Cardiac muscle cell (in vitro differentiated cells and primary cell): Measurements from ENCODE around the gene AGAP9. TPM values are rescaled to one million over a fixed set of nuclear protein-coding genes. Genes with fewer than 3 reads are reported as not detected.
A peak's percentile ranks its signal among the peaks of the same experiment; 100 is the strongest.
"Not testable (repeated sequence)": the region's sequence is repeated elsewhere in the genome, so short reads cannot be mapped to it uniquely, and the experiment has no call there.

Source experiments
- DNase-seq, 2 donors: peaks; one replicate each; pipeline versions ENCODE4 v3.0.0 to v3.0.0-alpha.2; 2010 to 2017; ENCODE audit warnings: low read depth in 1 of 2, low spot score in 1 of 2
- H3K27ac ChIP-seq: fragments of 200-600 bp; sonication (generic); 2 replicates; pipeline ENCODE4 v1.5.1; 2016
- H3K27me3 ChIP-seq: fragments of 200-600 bp; sonication (generic); 2 replicates; pipeline ENCODE4 v1.6.0; 2016; ENCODE audit warnings: control low read depth
- H3K36me3 ChIP-seq: fragments of 200-600 bp; sonication (generic); 2 replicates; pipeline ENCODE4 v1.5.1; 2016; ENCODE audit warnings: control low read depth
- H3K4me1 ChIP-seq: fragments of 200-600 bp; sonication (generic); 2 replicates; pipeline ENCODE4 v1.8.1; 2017; ENCODE audit warnings: low read depth, mild to moderate bottlenecking, mixed run types
- H3K4me3 ChIP-seq: fragments of 200-600 bp; sonication (generic); 2 replicates; pipeline ENCODE4 v1.5.1; 2016; ENCODE audit warnings: mild to moderate bottlenecking
- H3K9me3 ChIP-seq: fragments of 200-600 bp; sonication (generic); 2 replicates; pipeline ENCODE4 v1.5.1; 2017; ENCODE audit warnings: low read depth, mild to moderate bottlenecking, control low read depth
- polyA plus RNA-seq: library from polyadenylated mRNA; unstranded; fragments of >200 nt; fragmentation: Nextera tagmentation; extraction: Ambion mirVana; gene quantifications from 2 replicates; pipeline ENCODE4 v1.2.1, GENCODE V29; 2016
- total RNA-seq: library from RNA; depleted of rRNA; stranded (reverse); fragments of >200 nt; gene quantifications from 2 replicates; pipeline ENCODE4 v1.2.3, GENCODE V29; 2016
- TF ChIP-seq, protein P1 (sequence below): IDR thresholded peaks from 2 replicates; pipeline ENCODE4 v1.5.1; 2012; ENCODE audit warnings: low read depth, mild to moderate bottlenecking, low read length

The AGAP9 gene
- total and polyA plus RNA-seq, 2 experiments from 2014 or later, result 5.3 to 14.9 TPM

DNA sequence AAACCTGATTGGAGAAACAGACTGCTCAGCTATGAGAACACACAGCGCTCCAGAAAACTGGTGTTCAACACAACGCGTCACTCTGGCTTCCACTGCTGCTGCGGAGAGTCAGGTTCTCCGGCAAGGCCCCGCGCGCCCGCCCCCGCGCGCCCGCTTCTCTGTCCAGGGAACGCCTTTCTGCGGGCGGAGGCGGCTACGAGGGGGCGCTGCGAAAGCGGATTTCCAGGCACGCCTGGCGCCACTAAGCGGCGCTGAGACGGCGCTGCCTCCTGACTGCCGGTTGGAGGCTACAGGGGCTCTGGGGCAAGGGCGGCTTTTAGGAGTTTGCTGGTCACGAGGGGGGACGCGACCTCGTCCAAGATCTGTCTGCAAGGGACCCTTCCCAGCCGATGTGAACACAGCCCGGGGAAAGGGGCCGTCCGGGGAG lies 62.2 kb downstream of the AGAP9 start:
- TF ChIP-seq, protein P1, sequence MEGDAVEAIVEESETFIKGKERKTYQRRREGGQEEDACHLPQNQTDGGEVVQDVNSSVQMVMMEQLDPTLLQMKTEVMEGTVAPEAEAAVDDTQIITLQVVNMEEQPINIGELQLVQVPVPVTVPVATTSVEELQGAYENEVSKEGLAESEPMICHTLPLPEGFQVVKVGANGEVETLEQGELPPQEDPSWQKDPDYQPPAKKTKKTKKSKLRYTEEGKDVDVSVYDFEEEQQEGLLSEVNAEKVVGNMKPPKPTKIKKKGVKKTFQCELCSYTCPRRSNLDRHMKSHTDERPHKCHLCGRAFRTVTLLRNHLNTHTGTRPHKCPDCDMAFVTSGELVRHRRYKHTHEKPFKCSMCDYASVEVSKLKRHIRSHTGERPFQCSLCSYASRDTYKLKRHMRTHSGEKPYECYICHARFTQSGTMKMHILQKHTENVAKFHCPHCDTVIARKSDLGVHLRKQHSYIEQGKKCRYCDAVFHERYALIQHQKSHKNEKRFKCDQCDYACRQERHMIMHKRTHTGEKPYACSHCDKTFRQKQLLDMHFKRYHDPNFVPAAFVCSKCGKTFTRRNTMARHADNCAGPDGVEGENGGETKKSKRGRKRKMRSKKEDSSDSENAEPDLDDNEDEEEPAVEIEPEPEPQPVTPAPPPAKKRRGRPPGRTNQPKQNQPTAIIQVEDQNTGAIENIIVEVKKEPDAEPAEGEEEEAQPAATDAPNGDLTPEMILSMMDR, result peak; percentile 46
- not testable (repeated sequence) for H3K9me3 ChIP-seq, H3K36me3 ChIP-seq, H3K27ac ChIP-seq, H3K4me1 ChIP-seq, H3K27me3 ChIP-seq, H3K4me3 ChIP-seq
- peak; percentile 71 to 84 for DNase-seq

GRCh38 chr10:47458466-47459154 lies 64.8 kb downstream of the AGAP9 start:
- no peaks in the 10 kb centered on the region for H3K27me3 ChIP-seq
- no peaks in the 10 kb centered on the region for H3K9me3 ChIP-seq
- no peak overlapping the region for H3K4me3 ChIP-seq
- H3K36me3 ChIP-seq, result no peaks in the 10 kb centered on the region
- no peak overlapping the region for H3K27ac ChIP-seq
- H3K4me1 ChIP-seq, result no peaks in the 10 kb centered on the region
- TF ChIP-seq, protein P1, result no peak
- DNase-seq, result peak in 1 of 2 donors; percentile 78

GRCh38 chr10:47457826-47458225 lies 65.6 kb downstream of the AGAP9 start:
- no peaks in the 10 kb centered on the region for H3K36me3 ChIP-seq
- no peaks in the 10 kb centered on the region for H3K9me3 ChIP-seq
- DNase-seq, result no peak
- no peaks in the 10 kb centered on the region for H3K27me3 ChIP-seq
- H3K4me1 ChIP-seq, result no peaks in the 10 kb centered on the region
- H3K4me3 ChIP-seq, result no peak overlapping the region
- H3K27ac ChIP-seq, result no peak overlapping the region
- TF ChIP-seq, protein P1, result no peak

DNA sequence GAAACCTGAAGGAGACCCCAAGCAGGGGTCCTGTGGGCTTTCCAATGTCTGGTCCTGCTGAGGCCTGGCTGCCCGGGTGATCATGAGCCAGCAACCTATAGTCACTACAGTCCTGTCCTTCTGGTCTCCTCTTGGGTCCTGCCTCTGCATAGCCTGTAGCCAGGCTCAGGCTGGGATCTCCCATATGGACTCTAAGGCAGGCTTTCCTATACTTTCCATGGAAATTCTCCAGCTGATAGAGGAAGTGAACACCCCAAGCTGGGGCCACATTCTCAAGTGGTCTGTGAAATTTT lies 66.0 kb downstream of the AGAP9 start:
- H3K27ac ChIP-seq, result no peak overlapping the region
- no peaks in the 10 kb centered on the region for H3K4me1 ChIP-seq
- no peak for DNase-seq
- no peak overlapping the region for H3K4me3 ChIP-seq
- TF ChIP-seq, protein P1, result no peak
- no peaks in the 10 kb centered on the region for H3K9me3 ChIP-seq
- H3K36me3 ChIP-seq, result no peaks in the 10 kb centered on the region
- no peaks in the 10 kb centered on the region for H3K27me3 ChIP-seq

GRCh38 chr10:47456794-47457527 lies 66.5 kb downstream of the AGAP9 start:
- Histone ChIP-seq H3K36me3 (no peaks in the 10 kb centered on the region), H3K27me3 (no peaks in the 10 kb centered on the region), H3K4me1 (no peaks in the 10 kb centered on the region), H3K4me3 (no peak overlapping the region), H3K27ac (no peak overlapping the region), H3K9me3 (no peaks in the 10 kb centered on the region)
- DNase-seq, result no peak
- TF ChIP-seq, protein P1, result no peak
